ENCODE results near the gene DNAJC5G. TPM values are rescaled to one million over a fixed set of nuclear protein-coding genes. Genes with fewer than 3 reads are reported as not detected.

The DNAJC5G gene
- total and polyA plus RNA-seq, 9 donors: 0.16 to 0.83 (median 0.56) TPM; not detected in 6

DNA sequence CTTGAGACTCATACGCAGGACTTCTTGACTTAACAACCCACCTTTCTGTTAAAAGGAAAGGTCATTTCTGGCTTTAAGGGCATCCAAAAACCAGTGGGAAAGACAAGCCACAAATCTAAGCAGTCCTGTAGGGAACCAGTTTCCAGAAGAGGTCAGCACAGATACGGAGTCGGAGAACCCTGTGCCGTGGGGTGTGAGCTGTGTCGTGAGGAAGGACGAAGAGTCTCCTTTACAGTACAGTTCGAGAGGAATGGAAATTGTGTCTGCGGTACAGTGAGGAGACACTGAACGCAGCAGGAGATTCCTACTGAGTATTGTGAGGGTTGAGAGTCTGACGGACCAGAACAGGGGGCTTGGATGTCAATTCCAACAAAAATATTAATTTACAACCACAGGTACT is 30.1 kb upstream of the DNAJC5G start:
- intact Hi-C loops (cut with DNase I): no loop called here
- 56 to 62% (median 62%) methylated on average over 10 of the region's 10 CpGs for WGBS, 3 donors
- no peak for DNase-seq

DNA sequence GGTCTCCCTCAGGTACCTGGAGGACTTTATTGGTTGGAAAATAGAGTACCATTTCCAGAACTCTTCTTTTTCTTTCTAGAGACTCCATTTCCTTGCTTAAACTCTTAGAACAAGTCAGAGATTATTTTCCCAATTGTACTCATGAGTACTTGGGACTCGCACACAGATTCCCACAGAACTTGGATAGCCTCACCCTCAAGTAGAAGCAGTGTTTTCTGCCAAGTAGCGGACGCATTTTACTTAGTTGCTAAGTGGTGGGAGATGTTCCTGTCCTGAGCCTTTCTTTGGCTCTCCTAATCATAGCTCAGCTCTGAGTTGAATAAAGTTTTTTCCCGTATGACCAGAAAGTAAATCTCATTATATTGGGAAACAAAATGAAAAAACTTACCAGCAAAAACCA is 29.6 kb upstream of the DNAJC5G start:
- H3K9me3 ChIP-seq: no peaks in the 10 kb centered on the region
- WGBS, 3 donors: 51 to 71% (median 58%) methylated on average over 4 of the region's 4 CpGs
- no peak for DNase-seq
- H3K27ac ChIP-seq: no peak overlapping the region
- H3K4me1 ChIP-seq (ENCODE audit: insufficient read depth): peaks cover 5% of the 10 kb centered on the region
- no peaks in the 10 kb centered on the region for H3K36me3 ChIP-seq
- no peak overlapping the region for H3K4me3 ChIP-seq
- TF ChIP-seq EP300 (IDR thresholded peaks at IDR 0.05) (no peak), POLR2A (IDR thresholded peaks at IDR 0.05) (no peak)
- TF ChIP-seq, protein P1, sequence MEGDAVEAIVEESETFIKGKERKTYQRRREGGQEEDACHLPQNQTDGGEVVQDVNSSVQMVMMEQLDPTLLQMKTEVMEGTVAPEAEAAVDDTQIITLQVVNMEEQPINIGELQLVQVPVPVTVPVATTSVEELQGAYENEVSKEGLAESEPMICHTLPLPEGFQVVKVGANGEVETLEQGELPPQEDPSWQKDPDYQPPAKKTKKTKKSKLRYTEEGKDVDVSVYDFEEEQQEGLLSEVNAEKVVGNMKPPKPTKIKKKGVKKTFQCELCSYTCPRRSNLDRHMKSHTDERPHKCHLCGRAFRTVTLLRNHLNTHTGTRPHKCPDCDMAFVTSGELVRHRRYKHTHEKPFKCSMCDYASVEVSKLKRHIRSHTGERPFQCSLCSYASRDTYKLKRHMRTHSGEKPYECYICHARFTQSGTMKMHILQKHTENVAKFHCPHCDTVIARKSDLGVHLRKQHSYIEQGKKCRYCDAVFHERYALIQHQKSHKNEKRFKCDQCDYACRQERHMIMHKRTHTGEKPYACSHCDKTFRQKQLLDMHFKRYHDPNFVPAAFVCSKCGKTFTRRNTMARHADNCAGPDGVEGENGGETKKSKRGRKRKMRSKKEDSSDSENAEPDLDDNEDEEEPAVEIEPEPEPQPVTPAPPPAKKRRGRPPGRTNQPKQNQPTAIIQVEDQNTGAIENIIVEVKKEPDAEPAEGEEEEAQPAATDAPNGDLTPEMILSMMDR (IDR thresholded peaks at IDR 0.05): no peak
- no peaks in the 10 kb centered on the region for H3K27me3 ChIP-seq
- intact Hi-C loops (cut with DNase I): no loop called here

More for the DNA sequence above, 30.1 kb upstream of the DNAJC5G start:
- no peaks in the 10 kb centered on the region for H3K9me3 ChIP-seq
- H3K27me3 ChIP-seq: no peaks in the 10 kb centered on the region
- no peak overlapping the region for H3K27ac ChIP-seq
- H3K4me3 ChIP-seq: no peak overlapping the region
- TF ChIP-seq EP300 (IDR thresholded peaks at IDR 0.05) (no peak), POLR2A (IDR thresholded peaks at IDR 0.05) (no peak)
- TF ChIP-seq, protein P1 (IDR thresholded peaks at IDR 0.05): no peak
- H3K4me1 ChIP-seq (ENCODE audit: insufficient read depth): peaks cover 3% of the 10 kb centered on the region
- H3K36me3 ChIP-seq: no peaks in the 10 kb centered on the region

DNA sequence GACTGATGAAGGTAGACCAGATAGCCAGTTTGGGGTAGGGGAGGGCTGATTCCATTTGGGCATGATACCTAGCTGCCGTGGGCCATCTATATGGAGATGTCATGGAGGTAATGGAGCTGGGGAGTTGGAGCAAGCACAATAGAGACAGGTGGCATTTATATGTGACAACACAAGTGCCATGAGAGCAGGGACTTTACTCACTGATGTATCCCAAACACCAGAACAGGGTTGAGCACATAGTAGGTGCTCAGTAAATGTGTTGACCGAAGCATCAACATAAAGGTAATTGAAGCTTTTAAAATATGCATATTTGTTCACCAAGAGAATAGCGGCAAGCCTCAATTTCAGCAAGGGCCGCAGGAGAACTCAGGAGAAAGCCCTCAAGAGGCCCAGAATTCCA is 27.3 kb upstream of the DNAJC5G start:
- TF ChIP-seq, protein P1 (IDR thresholded peaks at IDR 0.05): no peak
- no peak for TF ChIP-seq EP300 (IDR thresholded peaks at IDR 0.05)
- TF ChIP-seq POLR2A (IDR thresholded peaks at IDR 0.05): no peak
- Histone ChIP-seq H3K27me3 (no peaks in the 10 kb centered on the region), H3K36me3 (no peaks in the 10 kb centered on the region), H3K9me3 (no peaks in the 10 kb centered on the region), H3K4me1 (ENCODE audit: insufficient read depth) (peaks cover 5% of the 10 kb centered on the region), H3K4me3 (no peak overlapping the region), H3K27ac (no peak overlapping the region)
- intact Hi-C loops (cut with DNase I): no loop called here
- DNase-seq: no peak
- 77 to 93% (median 80%) methylated on average over 4 of the region's 4 CpGs for WGBS, 3 donors

DNA sequence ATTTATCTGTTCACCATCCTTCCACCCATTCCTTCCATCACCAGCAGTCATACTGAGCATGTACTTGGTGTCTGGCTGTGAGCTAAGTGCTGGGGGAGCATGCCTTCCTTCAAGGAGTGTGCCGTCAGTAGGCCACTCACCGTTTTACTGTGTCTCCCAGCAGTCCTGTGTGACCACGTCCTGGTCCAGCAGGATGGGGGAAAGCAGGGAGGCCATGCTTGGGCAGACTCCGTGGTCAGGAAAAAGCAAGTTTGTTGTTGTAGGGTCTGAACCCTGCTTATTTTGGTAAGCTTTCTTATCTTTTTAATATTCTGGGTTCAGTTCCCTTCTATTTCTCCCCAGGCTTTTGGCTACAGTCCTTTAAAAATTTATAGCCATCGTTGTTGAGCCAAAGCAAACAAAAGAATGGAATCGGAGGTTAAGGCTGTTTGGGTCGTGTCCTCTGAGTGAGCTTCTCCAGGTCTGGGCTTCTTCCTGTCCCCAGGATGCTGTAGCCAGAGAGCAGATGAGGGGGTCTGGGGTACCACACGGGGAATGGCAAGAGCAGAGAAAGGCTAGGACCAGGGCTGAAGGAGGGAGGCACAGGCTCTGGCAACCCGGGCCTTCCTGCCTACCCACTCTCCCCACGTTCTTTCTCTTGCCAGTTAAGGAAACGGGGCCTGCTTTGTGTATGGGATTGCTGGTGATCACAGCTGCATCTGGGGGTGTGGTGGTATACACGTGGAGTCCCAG is 25.9 kb upstream of the DNAJC5G start:
- Histone ChIP-seq H3K4me3 (no peak overlapping the region), H3K4me1 (ENCODE audit: insufficient read depth) (peaks cover 5% of the 10 kb centered on the region), H3K27ac (no peak overlapping the region), H3K36me3 (no peaks in the 10 kb centered on the region), H3K27me3 (no peaks in the 10 kb centered on the region), H3K9me3 (no peaks in the 10 kb centered on the region)
- intact Hi-C loops (cut with DNase I): no loop called here
- TF ChIP-seq EP300 (IDR thresholded peaks at IDR 0.05): no peak
- WGBS, 3 donors: 18 to 26% (median 19%) methylated on average over 12 of the region's 12 CpGs
- no peak for DNase-seq

DNA sequence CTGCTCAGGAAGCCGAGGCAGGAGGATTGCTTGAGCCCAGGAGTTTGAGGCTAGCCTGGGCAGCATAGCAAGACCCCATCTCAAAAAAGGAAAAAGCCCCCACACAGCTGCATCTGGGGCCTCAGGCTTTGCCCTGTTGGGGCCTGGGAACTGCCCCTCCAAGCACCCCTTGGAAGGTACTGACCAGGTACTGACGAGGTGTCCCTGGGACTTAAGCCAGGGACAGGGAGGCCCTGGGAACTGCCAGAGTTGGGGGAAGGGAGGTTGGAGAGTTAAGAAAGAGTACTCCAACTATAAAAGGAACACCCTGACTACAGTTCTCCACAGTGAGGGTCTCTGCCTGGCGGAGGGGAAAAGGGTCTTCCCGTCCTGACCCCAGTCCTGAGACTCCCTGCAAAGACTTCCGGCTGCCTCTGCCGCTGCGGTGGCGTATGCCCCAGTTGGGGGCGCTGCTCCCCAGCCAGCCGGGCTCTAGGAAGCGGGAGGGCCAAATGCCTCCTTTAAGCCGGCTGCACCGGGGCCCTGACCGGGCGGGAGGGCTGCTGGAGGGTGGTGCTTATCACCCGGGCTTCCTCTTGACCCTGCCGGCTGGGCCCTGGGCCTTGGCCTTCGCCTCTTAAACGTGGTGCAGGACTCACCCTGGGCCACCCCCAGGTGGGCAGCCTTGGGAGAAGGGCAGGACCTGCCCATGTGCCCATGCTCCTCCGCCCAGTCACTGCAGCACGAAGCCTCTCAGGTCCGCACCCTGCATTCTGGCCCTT is 25.2 kb upstream of the DNAJC5G start:
- Histone ChIP-seq H3K36me3 (no peaks in the 10 kb centered on the region), H3K9me3 (no peaks in the 10 kb centered on the region), H3K4me3 (no peak overlapping the region), H3K4me1 (ENCODE audit: insufficient read depth) (peaks cover 5% of the 10 kb centered on the region), H3K27ac (no peak overlapping the region), H3K27me3 (no peaks in the 10 kb centered on the region)
- WGBS, 3 donors: 26 to 35% (median 31%) methylated on average over 20 to 22 of the region's 22 CpGs
- intact Hi-C loops (cut with DNase I): no loop called here
- no peak for TF ChIP-seq POLR2A (IDR thresholded peaks at IDR 0.05)
- TF ChIP-seq, protein P1 (IDR thresholded peaks at IDR 0.05): peak in 1 of 3 donors; percentile 24
- peak in 1 of 5 donors; percentile 67 for DNase-seq
